ENCODE measurements around the gene BACE2. TPM values are rescaled to one million over a fixed set of nuclear protein-coding genes. Genes with fewer than 3 reads are reported as not detected.
"Not testable (repeated sequence)": the region's sequence is repeated elsewhere in the genome, so short reads cannot be mapped to it uniquely, and the experiment has no call there.

Gene BACE2
- total RNA-seq, 1 experiment from 2014 or later: 229 TPM

DNA sequence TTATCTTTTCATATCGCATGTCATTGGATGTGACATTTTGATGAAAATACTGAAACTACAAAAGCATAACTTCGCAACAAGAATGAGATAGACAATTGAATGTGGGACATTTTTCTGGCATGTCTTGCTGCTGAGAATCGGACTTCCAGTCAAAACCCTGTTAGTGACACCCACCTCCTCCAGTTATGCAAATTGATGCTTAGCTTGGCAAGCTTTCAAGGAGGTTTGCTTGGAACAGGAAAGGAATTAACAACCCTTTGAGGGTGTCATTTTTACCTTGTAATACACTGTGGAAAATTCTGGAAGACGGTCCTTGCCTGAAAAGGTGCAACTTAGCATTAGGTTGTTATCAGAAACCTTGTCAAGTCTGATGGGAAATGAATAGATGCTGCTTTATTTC is 109.9 kb downstream of the BACE2 start:
- DNase-seq (ENCODE audit: low read depth): no peak

- DNase-seq (ENCODE audit: low read depth): no peak
These were observed 112.4 kb downstream of the BACE2 start for GRCh38 chr21:41280115-41280919.

DNA sequence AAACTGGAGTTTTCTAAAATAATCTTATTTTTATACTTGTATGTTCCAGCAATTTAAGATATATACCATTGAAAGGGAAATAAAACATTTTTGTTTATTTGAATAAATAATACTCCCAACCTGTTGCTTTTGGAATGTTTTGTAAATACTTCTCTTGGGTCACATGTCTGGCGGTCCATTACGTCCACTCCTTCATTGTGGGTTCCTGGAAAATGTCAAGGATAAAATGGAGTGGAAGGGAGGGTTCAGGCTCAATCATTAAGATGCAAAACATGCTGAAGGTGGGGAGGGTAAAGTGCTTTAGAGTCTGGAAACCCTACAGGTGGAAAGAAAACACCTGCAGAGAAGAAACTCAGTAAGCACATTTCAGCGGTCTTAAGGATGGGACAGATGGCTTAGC is 114.5 kb downstream of the BACE2 start:
- DNase-seq (ENCODE audit: low read depth): no peak

DNA sequence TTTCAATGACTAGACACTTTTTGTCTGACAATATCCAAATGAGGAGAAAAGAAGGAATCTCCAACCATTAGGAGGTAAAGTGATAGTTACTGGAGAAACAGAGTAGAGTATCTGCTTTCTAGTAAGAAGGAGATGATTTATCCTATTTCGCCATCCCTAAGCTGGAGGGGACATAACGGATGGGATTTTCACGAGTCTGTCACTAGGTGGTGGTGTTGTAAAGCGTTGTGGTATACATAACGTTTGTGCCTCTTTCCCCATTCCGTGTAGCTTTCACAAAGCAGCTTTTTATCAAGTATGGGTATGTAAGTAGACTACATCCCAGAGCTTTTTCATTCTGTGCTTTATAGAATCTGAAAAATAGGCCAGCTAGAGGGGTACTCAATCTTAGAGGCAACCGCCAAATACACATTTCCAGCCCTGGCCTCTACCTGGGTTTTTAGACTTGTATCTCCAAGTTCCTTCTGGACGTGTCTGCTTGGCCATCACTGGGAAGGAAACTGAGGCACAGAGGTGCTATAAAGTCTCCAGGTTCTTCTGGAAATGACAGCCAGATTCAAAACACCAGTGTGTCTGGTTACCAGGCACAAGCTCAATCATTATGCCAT is 115.4 kb downstream of the BACE2 start:
- DNase-seq (ENCODE audit: low read depth): peak; percentile 88

GRCh38 chr21:41289431-41289830 is 121.5 kb downstream of the BACE2 start:
- DNase-seq (ENCODE audit: low read depth): no peak

DNA sequence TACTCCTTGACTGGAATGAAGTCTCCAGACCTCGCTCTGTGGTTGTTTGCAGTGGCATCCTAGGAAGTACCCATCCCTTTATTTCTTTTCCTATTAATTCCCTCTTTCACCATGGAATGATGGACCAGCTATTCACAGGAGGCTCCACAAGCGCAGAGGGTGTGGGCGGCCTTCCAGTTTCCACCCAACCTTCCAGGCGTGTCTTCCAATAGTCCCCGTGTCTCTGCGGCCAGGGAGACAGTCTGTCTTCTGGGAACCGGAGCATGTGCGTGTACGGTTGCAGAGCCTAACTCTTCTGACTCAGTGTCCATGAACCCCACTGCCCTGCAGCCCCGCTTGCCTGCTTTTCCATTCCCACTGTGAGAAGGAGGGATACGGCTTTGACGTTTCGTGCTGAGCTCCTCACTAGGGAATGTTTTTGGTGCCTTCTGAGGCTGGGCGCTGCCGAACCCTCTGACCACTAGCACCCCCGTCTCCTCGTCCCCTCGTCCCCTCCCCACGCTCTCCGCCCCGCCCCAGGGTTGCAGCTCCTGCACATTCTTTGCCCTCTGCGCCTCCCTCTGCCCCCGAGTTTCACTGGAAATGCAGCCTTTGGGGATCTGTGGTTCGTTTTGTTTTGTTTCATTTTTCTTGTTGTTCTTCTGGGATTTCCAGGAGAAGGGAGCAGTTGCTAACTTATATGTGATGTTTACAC is 122.3 kb downstream of the BACE2 start:
- DNase-seq (ENCODE audit: low read depth): no peak

- no peak for DNase-seq (ENCODE audit: low read depth)
These were observed 126.7 kb downstream of the BACE2 start for GRCh38 chr21:41294548-41295231.

- DNase-seq (ENCODE audit: low read depth): no peak
These were observed 127.8 kb downstream of the BACE2 start for GRCh38 chr21:41295721-41296254.

DNA sequence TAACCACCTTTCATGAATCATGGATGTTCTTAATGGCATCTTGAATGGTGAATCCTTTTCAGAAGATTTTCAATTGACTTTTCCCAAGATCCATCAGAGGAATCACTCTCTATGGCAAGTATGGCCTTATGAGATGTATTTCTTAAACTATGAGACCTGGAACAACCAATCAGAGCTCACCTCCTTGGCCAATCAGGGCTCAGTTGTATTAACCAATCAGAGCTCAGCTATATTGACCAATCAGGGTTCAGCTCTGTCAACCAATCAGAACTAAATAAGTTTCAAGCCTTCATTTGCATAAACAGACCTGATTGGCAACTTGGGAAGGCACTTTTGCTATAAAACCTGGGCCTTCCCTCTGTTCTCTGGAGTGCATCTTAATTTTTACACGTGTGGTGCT is 135.0 kb downstream of the BACE2 start:
- DNase-seq (ENCODE audit: low read depth): no peak

GRCh38 chr21:41304068-41304720 is 136.2 kb downstream of the BACE2 start:
- no peak for DNase-seq (ENCODE audit: low read depth)

DNA sequence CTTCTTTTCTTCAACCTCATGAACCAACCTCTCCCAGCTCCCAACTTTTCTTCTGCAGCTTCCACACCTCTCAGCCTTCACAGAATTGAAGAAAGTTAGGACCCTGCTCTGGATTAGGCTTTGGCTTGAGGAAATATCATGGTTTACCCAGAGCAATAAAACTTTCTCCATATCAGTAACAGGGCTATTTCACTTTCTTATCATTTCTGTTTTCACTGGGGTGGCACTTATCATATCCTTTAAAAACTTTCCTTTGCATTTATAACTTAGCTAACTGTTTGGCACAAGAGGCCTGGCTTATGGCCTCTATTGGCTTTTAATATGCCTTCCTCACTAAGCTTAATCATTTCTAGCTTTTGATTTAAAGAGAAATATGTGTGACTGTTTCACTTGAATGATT is 139.3 kb downstream of the BACE2 start:
- no peak for DNase-seq (ENCODE audit: low read depth)

GRCh38 chr21:41313285-41314164 is 145.6 kb downstream of the BACE2 start:
- not testable (repeated sequence) for DNase-seq (ENCODE audit: low read depth)

DNA sequence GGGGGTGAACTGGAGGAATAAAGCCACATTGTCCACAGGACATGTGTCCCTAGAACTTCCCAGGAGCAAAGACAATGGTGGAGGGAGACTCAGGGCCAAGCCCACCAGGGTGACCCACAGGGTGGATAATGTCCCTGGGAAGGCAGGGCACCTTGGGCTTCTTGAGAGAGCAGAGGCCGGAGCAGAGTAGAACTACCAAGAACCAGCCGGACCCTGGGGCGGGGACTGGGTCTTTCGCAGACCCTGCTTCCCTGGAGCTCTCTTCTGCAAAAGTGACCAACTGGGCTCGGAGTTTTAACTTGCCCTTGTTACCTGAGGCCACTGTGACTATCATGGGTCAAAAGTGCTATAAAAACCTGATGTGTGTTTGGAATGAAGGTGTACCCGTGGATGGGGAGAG is 147.8 kb downstream of the BACE2 start:
- no peak for DNase-seq (ENCODE audit: low read depth)

- DNase-seq (ENCODE audit: low read depth): peak; percentile 8
These were observed 148.5 kb downstream of the BACE2 start, which contains the start of gene FAM3B for GRCh38 chr21:41316200-41317062. FAM3B (plus strand) TSS chr21:41316801; CDS start chr21:41316880, 79 bp downstream.

DNA sequence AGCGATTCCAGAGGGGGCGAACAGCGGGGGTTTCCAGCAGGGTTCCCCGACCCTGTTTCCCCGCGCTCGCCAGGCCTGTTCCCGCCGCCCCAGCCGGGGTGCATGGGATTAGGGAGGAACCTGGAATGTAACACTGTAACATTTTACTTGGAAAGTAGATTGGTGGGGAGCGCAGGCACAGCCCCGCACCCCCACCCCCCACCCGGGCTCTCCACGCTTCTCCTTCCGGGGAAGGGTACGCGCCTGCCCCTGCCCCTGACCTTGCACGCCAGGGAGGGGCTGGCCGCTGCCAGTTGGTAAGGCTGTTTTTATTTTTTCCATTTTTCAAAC is 149.1 kb downstream of the BACE2 start:
- no peak for DNase-seq (ENCODE audit: low read depth)

DNA sequence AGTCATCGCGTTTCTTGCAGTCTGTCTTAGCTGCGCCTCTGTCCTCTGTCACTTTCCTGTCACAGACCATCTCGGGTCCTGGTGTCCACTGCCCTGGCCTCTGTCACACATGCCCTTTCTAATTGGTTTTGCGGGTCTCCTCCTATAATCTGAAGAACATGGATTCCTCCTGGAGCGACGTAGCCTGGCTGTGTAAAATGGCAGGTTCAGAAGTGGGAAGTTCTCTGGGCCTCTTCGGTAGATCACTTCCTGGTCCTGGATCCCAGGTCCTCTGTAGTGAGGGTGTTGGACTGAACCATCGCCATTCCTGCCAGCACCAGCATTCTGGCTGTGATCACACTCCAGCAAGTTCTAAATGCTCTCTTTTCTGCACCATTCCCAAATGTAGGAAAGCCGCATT is 149.5 kb downstream of the BACE2 start:
- DNase-seq (ENCODE audit: low read depth): no peak

- DNase-seq (ENCODE audit: low read depth): no peak
These were observed 150.3 kb downstream of the BACE2 start for GRCh38 chr21:41318218-41318617.

DNA sequence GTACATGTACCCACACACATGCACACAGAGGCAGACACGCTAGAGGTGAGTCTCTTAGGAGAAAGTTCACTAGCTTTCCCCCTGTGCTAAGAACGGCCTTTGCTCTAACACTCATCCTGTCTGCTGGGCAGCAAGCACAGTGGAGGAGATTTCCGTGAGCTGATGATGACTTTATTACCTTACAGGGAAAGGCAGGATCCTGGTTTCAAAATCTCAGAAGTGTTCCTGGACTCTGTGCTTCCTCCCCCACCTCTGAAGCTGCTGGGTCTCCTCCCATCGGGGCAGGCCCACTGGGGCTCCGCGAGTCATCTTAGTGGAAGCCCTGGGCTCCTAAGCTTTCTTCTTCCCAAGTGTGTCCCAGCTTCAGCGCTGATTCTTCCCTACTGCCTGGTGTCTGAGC is 151.3 kb downstream of the BACE2 start:
- DNase-seq (ENCODE audit: low read depth): peak; percentile 24

DNA sequence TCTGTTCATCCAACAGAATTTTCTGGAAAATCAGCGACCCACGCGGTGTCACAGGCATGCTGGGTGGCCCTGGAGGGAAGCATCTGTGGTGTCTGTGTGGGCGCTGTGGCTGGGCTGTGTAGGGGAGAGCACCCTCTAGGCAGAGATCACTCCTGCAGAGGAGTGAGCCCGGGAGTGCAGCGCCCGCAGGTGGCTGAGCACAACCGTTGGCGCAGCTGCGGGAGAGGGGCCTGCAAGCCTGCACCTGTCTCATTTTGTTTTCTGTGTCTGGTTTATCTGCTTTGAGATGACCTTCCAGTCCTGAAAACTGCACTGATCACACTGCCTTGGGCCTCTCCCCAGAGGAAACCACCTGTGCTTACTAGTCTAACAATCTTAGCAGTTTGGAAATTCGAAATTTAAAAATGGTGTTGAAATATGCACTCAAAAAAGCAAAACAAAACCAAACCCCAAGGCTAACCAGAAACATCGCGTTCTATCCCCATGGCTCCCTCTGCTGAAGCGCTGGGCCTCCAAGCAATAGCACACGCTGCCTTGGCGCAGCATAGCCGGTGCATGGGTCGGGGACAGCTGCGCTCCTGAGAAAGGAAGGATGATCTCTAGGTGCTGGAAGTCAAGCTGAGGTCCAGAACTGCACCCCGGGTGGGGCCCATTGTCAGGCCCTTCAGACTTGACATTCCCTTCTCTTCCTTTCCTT is 153.4 kb downstream of the BACE2 start:
- DNase-seq (ENCODE audit: low read depth): no peak

All from M059J (cell line).